ENCODE measurements around the gene BTBD18. TPM values are rescaled to one million over a fixed set of nuclear protein-coding genes. Genes with fewer than 3 reads are reported as not detected.

BTBD18 gene
- total RNA-seq, 2 experiments from 2014 or later = not detected

- ChIA-PET CTCF (interaction anchor here (4.0 kb wide), 1 partner anchor 101 kb away, joined by 18 read pairs; no protein-coding TSS in a partner anchor), POLR2A (interaction anchor here (0.7 to 1.1 kb wide), 2 partner anchors 30 to 42 kb away, joined by 3 read pairs; partner anchors contain the start of gene SELENOH)
- H3K36me3 Mint-ChIP-seq (ENCODE audit: low read depth) = peaks cover 63% of the 10 kb centered on the region
- DNase-seq (no peak), ATAC-seq (no peak)
- H3K27ac Mint-ChIP-seq = no peak overlapping the region
- H3K27me3 Mint-ChIP-seq (ENCODE audit: low read depth) = no peaks in the 10 kb centered on the region
- H3K4me1 Mint-ChIP-seq (ENCODE audit: low read depth) = no peaks in the 10 kb centered on the region
- H3K9me3 Mint-ChIP-seq (ENCODE audit: insufficient read depth) = no peaks in the 10 kb centered on the region
- no peak overlapping the region for H3K4me3 Mint-ChIP-seq
These were observed 51.8 kb downstream of the BTBD18 start for GRCh38 chr11:57699813-57700212.

- POLR2A ChIA-PET = interaction anchor here (1.1 kb wide), 1 partner anchor 43 kb away, joined by 3 read pairs; the partner anchor contains the start of gene SELENOH
- peaks cover 58% of the 10 kb centered on the region for H3K36me3 Mint-ChIP-seq (ENCODE audit: low read depth)
These were observed 52.7 kb downstream of the BTBD18 start for GRCh38 chr11:57698843-57699365.

More at GRCh38 chr11:57698843-57699365, 52.7 kb downstream of the BTBD18 start:
- no peak for DNase-seq
- CTCF ChIA-PET = interaction anchor here (4.0 kb wide), 1 partner anchor 102 kb away, joined by 18 read pairs; no protein-coding TSS in a partner anchor
- peak; percentile 25 for ATAC-seq
- Mint-ChIP-seq H3K4me3 (no peak overlapping the region), H3K27ac (no peak overlapping the region), H3K27me3 (ENCODE audit: low read depth) (no peaks in the 10 kb centered on the region), H3K9me3 (ENCODE audit: insufficient read depth) (no peaks in the 10 kb centered on the region), H3K4me1 (ENCODE audit: low read depth) (no peaks in the 10 kb centered on the region)

Other genes starting within 250 kb of the BTBD18 start
- gene SLC43A1, start 236.1 kb downstream of the BTBD18 start, total RNA-seq = 10 to 100 TPM; 26.4 to 28.4 TPM
- gene TIMM10, start 221.1 kb downstream of the BTBD18 start, total RNA-seq = 10 to 100 TPM; 65.4 to 65.8 TPM
- not detected for gene SMTNL1, start 214.2 kb downstream of the BTBD18 start, total RNA-seq
- gene UBE2L6, start 184.1 kb downstream of the BTBD18 start, total RNA-seq = 100 to 1,000 TPM; 222 to 232 TPM
- gene SERPING1, start 154.1 kb downstream of the BTBD18 start, total RNA-seq = not detected
- under 1 TPM; 0.11 to 0.13 TPM for gene YPEL4, start 101.9 kb downstream of the BTBD18 start, total RNA-seq
- gene CLP1, start 94.1 kb downstream of the BTBD18 start, total RNA-seq = 10 to 100 TPM; 18.9 to 20.5 TPM
- gene ZDHHC5, start 83.7 kb downstream of the BTBD18 start, total RNA-seq = 10 to 100 TPM; 77.8 to 82.4 TPM
- gene MED19, start 39.6 kb downstream of the BTBD18 start, total RNA-seq = 10 to 100 TPM; 13.6 to 14.9 TPM
- 10 to 100 TPM; 65.0 to 68.7 TPM for gene TMX2, start 39.2 kb downstream of the BTBD18 start, total RNA-seq
- gene SELENOH, start 10.3 kb downstream of the BTBD18 start, total RNA-seq = 100 to 1,000 TPM; 204 to 210 TPM
- 1 to 10 TPM; 6.8 to 8.4 TPM for gene CTNND1, start 10.0 kb upstream of the BTBD18 start, total RNA-seq

Data from activated CD8-positive, alpha-beta T cell treated with anti-CD3 and anti-CD28 coated beads, Interleukin-2, amount 10 ng/mL, durations not matched to agents 7 days and 5 days (primary cell).